Thyroid gland (tissue), 4 donors: Measurements from ENCODE around the gene HLA-DMB.

ENCODE experiments used
- POLR2A ChIP-seq, 2 donors: fragments of 450-650 bp; IDR thresholded peaks; one replicate each; pipeline ENCODE4 v1.6.1; 2017; ENCODE audit warnings: antibody characterized with exemption in 2 of 2, mild to moderate bottlenecking in 2 of 2, moderate library complexity in 1 of 2
- TF ChIP-seq, protein P1 (sequence below), 6 experiments: fragments of 200-600 bp in 3 of 6; fragments of 450-650 bp in 3 of 6; sonication (generic) in 3 of 6; IDR thresholded peaks; one replicate each; pipeline ENCODE4 v1.5.1; 2016 to 2019; ENCODE audit warnings: antibody characterized with exemption in 6 of 6, mild to moderate bottlenecking in 2 of 6, inconsistent platforms in 1 of 6, moderate library complexity in 1 of 6

GRCh38 chr6:32935551-32936238 lies 5.1 kb downstream of the HLA-DMB start:
- TF ChIP-seq, protein P1, sequence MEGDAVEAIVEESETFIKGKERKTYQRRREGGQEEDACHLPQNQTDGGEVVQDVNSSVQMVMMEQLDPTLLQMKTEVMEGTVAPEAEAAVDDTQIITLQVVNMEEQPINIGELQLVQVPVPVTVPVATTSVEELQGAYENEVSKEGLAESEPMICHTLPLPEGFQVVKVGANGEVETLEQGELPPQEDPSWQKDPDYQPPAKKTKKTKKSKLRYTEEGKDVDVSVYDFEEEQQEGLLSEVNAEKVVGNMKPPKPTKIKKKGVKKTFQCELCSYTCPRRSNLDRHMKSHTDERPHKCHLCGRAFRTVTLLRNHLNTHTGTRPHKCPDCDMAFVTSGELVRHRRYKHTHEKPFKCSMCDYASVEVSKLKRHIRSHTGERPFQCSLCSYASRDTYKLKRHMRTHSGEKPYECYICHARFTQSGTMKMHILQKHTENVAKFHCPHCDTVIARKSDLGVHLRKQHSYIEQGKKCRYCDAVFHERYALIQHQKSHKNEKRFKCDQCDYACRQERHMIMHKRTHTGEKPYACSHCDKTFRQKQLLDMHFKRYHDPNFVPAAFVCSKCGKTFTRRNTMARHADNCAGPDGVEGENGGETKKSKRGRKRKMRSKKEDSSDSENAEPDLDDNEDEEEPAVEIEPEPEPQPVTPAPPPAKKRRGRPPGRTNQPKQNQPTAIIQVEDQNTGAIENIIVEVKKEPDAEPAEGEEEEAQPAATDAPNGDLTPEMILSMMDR (IDR thresholded peaks at IDR 0.05) = no peak
- TF ChIP-seq POLR2A (IDR thresholded peaks at IDR 0.05) = no peak
